Measurements from ENCODE around the gene BRSK1.
A peak's percentile ranks its signal among the peaks of the same experiment; 100 is the strongest.

BRSK1 gene

DNA sequence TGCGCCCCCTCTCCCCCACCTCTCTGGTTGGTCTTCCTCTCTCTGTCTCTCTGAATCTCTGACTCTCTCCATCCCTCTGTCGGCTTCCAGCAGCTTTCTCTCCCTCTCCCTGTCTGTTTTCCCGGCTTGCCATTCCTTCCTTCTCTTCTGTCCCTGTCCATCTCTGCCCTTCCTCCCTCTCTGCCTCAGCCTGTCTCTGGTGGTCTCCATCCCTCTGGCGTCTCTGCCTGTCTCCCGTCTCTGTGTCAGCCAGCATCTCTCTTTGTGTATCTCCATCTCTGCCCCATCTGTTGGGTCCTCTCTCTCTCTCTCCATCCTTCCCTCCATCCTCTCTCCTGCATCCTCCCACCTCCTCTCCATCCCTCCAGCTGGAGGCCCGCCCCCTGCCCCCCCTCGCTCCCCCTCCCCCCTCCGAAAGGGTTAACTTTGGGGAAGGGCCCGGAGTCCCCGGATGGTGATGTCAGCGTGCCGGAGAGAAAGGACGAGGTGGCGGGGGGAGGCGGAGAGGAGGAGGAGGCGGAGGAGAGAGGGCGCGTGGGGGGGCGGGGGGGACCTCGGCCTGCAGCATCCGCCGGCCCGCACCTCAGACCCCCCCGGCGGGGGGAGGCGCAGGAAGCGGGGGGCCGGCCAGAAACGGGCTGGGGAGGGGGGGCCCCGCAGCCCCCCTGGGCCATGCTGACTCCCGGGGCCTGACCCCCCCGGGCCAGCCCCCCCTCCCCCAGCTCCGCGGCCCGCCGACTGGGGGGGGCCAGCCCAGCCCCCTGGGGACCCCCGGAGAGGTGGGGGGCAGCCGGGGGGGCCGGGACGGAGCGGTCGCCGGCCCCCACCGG is at the start of gene BRSK1:
Gene BRSK1 (plus strand): TSS at position 450 of the 830 bp plus-strand sequence. CDS start 446 bp downstream, outside the sequence.
- peak; percentile 79 for DNase-seq

DNA sequence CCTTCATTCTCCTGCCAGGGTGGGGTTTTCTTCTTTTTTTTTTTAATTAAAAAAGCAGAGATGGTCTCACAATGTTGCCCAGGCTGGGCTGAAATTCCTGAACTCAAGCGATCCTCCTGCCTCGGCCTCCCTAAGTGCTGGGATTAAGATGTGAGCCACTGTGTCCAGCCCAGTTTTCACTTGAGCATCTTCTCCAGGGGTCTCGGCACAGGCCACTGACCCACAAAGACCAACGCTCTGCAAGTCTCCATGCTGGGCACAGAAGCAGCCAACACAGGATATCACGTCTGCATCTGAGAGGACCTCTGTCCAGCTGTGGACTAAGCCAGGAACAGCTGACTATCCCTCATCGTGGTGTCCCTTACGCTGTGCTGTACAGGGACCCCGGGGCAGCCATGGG is 45.8 kb upstream of the BRSK1 start:
- DNase-seq, result no peak

DNA sequence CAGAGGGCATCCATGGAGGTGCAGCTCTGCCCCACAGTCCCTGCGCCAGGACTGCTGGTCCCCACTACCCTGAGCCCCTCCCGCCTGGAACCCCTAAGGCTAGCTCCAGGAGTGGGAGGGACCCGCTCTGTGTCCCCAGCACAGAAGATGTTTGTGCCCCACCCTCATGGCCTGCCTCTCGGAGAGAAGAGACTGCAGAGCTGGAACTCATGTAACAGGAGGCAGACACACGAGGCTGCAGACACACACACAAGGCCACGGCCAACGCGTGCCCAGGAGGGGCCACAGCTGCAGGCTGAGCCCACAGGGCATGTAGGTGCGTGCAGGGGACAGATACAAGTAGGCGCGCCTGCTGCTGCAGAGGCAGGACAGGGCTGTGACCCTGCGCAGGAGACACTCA is 44.8 kb upstream of the BRSK1 start:
- DNase-seq, result no peak

DNA sequence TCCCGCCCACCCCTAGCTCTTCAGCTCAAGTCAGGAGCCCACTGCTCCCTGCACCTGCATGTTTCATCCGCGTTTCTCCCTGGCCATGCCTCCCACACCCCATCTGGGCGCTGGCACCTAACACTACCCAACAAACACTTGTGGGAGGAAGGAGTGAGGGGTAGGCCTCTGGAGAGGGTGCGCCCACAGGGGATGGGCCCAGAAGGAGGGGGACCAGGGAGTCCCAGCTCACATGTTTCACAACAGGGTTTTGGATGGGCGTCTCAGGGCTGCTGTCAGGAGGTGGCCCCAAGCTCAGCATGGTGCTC is 43.1 kb upstream of the BRSK1 start:
- no peak for DNase-seq

DNA sequence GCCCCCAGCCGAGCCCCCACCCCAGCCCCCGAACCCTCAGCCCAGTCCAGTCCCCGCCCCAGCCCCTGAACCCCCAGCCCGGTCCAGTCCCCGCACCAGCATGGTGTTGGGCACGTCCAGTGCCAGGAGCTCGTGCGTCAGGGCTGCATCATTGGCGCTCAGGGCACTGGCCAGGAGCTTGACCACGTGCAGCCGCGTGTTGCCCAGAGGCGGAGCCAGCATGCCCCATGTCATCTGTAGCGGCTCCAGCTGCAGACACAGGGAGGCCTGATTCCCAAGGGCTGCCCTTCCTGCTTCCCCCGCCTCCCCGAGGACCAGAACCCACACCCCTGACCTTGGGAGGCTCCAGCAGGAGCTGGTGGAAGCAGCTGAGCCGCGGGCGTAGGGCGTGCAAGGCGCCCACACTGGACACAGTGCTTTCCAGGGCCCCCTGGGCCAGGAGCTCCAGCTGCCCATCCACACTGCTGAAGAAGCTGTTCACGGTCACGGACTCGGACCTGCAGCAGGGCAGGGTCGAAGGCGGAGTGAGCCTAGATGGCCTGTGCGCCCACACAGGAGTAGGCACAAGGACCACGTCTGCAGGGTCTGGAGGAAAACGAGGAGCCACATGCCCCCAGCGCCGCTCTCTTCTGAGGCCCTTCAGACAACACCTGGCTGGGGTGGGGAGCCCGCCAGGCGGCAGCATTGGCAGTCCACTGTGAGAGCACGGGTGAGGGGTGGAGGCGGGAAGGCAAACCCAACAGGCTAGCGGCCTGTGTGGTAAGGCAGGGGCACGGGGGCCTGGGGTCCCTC is 42.5 kb upstream of the BRSK1 start:
- no peak for DNase-seq

DNA sequence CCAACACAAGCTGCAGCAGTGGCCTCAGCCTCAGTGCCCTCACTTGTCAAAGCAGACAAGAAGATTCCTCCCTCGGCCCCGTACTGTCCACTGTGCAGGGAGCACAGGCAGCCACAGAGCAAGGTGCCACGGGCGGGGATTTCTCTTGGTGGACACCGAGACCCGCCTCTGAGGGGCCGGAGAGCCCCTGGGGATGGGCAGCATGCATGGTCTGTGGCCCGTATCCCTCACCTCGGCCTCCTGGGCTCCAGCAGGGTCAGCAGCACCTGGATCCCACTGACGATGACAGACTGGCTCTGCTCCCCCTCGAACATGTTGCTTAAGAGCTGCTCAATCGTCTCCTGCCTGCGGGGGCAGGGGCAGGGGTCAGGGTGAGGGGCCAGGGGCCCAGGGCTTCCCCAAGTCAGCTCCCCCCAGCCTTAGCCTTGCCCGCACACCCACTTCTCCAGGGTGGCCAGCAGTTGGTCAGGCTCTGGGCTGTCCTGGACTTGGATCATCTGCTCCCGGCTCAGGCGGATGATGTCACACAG is 41.8 kb upstream of the BRSK1 start:
- DNase-seq, result no peak

DNA sequence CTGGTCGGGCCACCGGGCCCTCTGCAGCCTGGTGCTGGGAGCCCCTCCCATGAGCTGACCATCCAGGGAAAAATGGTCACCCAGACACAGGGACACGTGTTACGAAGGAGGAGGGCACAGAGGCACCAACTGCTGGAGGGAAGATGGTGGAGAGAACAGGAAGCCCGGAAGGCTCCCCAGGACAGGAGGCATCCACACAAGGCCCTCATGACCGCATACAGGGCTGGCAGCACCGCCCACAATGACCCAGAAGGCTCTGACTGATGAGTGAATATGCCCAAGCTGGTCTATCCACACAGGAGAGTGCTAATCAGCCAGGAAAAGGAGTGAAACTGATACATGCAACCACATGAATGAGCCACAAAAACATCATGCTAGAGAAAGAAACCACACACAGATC is 41.3 kb upstream of the BRSK1 start:
- no peak for DNase-seq

DNA sequence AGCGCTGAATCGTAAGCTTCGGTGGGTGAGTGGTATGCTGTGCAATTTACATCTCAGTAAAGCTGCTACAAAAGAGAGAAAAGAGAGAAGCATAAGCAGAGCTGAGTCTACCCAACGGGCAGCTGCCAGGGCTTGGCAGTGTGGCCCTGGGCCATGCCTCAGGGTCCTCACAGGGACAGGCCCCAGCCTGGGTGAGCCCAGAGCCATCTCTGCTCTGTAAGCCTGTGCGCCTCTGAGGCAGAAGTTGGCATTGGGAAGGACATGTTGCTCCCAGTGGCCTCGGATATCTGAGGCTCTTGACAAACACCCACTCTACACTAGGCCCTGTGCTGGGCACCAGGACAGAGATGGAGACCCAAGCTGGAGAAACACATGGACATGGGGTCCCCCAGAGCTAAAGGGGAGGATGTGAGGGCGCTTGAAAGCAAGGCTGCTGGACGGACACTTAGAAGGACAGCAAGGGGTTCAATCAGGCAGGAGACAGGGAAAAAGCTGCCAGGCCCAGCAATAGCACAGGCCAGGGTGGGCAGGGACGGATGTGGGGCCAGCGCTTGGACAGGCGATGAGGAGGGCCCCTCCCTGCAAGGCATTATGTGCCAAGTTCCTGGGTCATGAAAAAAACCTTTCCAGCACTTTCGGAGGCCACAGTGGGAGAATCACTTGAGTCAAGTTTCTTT is 39.7 kb upstream of the BRSK1 start:
- DNase-seq, result no peak

DNA sequence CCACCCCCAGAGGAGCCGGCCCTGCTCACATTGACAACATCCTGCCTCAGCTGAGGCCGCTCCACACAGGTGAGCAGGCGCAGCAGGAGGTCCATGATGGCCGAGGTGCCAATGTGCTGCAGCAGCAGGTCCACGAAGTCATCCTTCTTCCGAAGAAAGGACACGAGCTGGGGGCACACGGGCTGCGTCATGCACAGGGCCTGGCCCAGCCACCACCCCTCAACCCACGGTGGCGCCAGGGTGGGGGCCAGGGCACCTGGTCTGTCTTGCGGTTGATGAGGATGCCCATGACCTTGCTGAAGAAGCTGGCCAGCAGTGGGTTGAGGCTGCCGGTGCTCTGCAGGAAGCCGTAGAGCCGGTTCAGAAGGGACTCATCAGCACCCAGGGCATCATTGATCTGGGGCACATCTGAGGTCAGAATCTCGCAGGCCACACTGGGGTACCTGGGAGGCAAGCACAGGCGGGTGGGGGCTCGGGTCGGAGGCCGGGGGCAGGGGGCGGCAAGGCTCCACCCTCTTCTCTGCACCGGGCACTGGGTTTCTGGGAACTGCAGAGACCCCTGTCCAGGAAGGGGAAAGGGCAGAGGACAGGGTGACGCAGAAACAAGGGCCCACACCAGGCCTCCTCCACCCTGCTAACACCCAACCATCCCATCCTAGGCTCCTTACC is 38.4 kb upstream of the BRSK1 start:
- DNase-seq, result no peak

DNA sequence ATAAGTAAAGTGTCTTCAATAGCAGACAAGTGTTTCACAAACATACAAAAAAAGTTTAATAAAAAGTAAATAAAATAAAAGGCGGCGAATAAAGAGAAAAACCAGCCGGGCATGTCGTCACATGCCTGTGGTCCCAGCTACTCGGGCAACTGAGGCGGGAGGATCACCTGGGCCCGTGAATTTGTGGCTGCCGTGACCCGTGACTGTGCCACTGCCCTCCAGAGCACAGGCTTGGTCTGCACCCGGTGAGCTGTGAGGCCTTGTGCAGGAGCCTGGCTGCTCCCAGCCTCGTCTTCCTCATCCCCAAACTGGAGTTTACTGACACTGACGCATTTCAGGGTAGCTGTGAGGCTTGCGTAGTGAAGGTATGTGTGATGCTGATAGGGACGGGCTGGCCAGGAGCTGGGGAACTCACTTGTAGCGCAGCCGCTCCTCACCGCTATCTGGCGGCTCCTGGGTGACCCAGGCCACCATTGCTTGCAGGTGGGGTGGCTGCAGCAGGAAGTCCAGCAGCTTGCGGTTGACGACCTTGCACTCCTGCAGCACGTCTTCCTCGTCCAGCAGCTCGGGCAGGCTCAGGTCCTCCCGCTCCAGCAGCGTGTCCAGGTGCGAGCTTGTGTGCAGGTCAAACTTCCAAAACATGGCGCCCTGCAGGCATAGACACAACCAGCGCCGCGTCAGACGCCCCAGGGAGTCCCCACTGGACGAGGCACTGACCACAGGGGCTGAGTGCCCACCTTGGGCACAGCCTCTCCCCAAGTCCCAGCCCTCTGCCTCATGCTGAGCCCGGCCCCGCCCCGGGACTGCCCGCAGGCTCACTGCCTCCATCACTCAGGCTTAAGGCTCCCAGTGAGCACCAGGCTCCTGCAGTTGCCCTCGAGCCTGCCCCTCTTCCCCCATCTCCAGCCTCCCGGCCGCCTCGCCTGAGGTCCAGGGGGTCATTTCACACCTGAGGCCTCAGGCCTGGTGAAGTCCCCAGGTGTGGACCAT is 37.0 kb upstream of the BRSK1 start:
- no peak for DNase-seq

DNA sequence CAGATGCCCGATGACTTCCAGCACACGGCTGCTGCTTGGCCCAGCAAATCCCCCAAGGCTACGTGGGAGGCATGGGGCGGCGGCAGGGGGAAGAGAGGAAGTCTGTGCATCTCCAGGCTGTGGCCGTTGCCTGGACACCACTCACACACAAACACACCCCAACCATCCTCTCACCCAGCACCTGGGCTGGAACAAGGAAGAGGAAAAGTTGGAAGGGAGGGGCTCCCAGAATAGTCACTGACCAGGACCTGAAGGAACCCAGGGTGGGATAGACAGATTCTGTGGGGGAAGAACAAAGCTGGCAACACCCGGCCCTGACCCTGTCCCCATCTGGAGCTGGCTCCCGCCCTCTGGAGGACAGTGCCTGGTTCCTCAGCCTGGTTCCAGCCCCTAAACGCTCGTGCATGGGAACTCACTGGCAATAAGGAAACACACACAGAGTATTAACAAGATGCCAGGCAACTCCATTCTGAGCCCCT is 36.1 kb upstream of the BRSK1 start:
- DNase-seq, result no peak

DNA sequence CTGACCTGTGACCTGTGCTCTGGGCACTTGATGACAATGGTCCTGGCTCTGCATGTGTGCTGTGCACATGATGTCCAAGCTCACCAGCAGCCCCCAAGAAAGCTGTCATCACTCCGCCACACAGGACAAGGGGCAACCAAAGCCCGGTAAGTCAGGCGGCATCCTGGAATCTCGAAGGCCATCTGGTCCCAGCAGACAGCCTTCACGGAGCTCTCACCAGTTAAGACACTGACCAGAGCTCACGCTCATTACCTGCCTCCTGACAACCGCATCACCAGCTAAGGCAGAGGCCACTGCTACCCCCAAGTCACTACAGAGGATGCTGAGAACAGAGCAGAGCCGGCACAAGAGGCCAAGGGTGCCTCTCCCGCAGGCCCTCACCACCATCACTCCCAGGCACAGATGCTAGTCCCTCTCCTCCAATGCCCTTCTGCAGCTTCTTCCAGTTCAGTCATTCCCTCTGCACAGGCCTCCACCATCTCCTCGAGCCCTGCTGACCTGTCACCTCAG is 35.6 kb upstream of the BRSK1 start:
- DNase-seq, result no peak

DNA sequence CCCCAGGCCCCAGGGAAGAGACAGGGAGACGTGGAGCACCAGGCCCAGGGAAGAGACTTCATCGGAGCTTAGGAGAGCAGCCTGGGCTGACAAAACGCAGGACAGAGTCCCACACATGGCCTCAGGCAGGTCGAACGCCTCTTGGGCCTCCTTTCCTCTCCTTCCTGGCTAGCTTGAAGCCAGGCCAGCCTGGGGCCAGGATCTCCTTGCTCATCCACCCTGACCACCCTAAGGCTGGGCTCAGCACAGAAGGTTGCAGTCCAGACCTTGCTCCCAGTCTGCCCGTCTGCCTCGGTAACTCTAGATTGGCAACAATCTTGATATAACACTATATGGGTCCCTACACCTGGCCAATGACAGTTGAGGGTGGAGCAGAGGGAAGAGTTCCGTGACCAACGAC is 35.1 kb upstream of the BRSK1 start:
- DNase-seq, result no peak

DNA sequence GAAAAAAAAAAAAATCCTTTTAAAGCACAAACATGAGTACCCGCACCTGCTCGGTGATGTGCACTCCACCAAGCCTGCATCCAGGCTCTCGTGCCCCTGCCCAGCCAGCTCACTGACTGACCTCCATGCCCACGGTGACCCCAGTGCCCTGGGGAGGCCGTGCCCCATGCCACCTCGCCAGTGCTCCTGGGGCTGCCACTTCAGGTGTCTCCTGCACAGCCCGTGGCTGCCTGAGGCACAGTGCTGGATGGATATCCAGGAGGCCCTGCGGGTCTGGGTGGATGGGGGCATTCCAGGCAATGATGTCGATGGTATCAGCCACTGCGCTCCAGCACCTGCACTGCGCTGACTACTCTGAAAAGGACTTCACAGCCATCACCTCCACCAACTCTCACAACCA is 34.0 kb upstream of the BRSK1 start:
- DNase-seq, result no peak

DNA sequence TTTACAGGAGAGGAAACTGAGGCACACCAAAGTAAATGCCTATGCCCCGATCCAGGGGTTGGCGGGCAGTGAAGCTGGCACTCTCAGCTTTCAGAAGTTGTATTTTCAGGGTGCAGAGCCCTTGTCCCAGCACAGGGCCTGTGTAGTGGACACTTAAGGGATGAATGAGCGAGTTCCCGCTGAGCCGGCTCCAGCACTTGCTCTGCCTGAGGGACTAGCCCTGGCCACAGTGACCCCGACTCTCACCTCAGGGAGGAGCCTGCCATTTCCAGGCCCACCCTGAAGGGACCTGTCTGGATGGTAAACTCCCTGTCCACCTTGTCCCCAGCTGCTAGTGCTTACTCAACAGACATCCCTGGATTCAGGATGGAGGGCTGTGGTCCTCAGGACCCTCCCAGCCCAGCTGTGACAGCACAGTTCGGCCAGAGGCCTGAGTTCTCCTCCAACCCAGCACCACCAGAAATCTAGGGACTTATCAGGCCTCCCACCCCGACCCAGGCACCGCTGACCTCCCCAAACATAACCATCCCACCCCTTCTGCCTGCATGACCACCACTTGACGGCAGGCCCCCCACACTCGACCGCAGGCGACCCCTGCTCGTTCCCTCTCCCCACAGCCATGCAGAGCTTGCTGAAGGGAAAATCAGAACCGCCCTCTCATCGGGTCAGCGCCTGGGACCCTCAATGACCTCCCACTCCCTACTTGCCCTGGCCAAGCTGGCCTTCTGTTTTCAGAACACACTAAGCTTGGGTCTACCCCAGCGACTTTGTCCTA is 33.3 kb upstream of the BRSK1 start:
- no peak for DNase-seq

DNA sequence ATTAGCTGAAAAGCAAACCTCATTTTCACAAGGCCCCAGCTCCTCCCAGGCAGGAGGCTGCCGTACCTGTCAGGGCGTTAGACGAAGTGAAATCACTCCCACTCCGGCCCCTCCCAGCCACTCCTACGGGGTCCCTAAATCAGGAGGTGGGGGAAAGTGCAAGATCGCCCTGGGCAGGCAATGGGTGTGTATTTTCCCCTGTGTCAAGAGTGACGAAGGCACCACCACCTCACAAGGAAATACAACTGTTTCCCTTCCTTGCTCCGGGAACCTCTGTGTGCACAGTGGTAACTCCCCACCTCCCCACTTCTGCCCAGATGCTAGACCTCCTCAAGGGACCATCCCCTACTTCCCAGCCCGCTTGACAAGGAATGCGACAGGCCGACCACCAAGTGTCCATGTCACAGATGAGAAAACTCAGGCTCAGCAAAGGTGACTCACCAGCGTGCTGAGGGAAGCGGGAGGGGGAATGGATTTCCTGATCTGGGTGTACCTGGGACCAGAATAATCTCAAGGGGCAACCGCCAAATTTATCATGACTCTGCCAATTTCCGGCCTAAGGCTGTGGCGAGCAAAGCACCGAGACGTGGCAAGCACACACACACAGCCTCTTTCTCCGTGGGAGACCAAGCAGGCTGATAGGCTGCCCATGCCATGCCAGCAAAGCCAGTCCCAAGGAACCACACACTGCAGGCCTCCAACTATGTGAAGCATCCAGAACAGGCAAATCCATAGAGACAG is 32.3 kb upstream of the BRSK1 start:
- no peak for DNase-seq

DNA sequence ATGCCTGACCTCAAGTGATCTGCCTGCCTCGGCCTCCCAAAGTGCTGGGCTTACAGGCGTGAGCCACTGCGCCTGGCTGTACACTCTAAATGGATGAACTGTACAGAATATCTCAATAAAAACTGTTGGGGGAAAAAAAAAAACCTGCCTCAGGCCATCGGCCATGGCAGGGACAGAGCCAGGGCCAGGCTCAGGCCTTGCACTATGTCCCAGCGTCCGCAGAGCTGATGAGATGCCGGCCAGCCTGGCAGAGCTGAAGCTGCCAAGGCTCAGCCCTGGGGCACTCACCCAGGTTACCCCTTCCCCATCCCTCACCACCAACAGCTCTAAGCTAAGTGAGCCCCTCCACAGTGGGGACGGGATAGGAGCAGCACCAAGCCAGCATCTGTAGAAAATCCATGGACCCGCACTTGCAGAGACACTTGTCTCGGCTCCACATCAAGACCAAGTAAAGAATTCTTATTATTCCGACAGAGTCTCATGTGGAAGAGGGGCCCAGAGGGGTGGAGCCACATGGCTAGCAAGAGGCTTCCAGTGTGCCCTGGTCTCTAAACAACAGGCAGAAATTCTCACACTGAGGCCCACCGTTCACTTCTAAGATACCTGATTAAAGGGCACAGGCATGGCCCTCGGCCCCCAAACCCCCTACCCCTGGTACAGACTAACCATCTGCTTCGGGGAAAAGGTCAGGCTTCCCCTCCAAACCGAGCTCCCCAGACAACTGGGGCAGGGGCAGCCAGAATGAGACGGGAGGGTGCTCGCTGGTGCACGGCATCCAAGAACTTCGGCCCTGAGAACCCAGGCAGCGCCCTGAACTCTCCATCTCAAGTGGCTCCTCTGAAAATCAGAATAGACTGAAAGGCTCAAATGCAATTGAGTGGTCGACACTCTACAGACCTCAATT is 30.8 kb upstream of the BRSK1 start:
- no peak for DNase-seq

DNA sequence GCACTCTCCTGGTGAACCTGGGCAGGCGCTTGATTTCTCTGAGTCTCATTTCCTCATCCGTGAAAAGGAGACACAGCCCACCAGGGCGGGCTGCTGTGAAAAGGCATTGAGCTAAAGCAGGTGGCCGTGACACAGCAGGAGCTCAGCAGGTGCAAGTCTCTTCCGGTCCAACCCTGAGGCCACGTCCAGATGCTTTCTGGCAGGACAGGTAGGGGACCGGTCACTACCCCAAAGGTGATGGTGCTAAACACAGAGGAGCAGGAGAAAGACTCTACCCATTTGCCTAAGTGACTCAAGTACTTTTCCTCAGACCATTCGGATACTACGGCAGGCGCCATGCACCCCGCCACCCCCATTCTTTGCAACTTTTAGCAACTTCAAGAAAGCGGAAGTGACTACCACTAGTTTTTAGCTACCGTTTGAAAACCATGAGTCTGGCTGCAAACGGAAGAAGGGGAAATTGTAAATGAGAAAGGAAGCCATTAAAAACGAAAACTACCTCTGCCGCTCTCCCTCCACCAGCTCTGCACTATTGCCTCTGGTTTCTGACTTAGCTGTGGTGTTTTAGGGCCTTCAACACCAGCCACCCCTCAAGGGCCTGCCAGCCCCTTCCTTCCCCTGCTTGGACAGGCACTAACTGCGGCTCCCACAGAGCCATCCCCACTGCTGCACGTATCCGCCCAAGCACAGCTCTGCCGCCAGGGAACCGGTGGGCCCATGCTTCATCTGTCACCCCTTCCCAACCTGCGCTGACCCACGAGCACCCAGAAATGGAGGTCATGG is 29.8 kb upstream of the BRSK1 start:
- DNase-seq, result peak; percentile 57
